WERI-Rb-1 (cell line): ENCODE measurements around the gene OR5H14.
"Not testable (repeated sequence)": the region's sequence is repeated elsewhere in the genome, so short reads cannot be mapped to it uniquely, and the experiment has no call there.

Experiments
- DNase-seq: peaks from one replicate; pipeline ENCODE4 v3.0.0-alpha.2; 2020
- H3K27ac ChIP-seq: fragments of 250-450 bp; sonication (Bioruptor Pico); 2 replicates; pipeline ENCODE4 v1.5.1; 2020; ENCODE audit warnings: mild to moderate bottlenecking, moderate library complexity
- H3K27me3 ChIP-seq: fragments of 250-450 bp; sonication (Bioruptor Pico); 2 replicates; pipeline ENCODE4 v1.5.1; 2021; ENCODE audit warnings: mild to moderate bottlenecking, low read depth, moderate library complexity; ENCODE audit not compliant: insufficient read depth, severe bottlenecking
- H3K36me3 ChIP-seq: fragments of 250-450 bp; sonication (Bioruptor Pico); 2 replicates; pipeline ENCODE4 v1.5.1; 2020; ENCODE audit warnings: mild to moderate bottlenecking, moderate library complexity
- H3K4me3 ChIP-seq: 2 replicates; pipeline ENCODE4 v1.5.1; 2011; ENCODE audit warnings: low read depth, mild to moderate bottlenecking, control low read depth, low read length
- H3K9me3 ChIP-seq: fragments of 250-450 bp; sonication (Bioruptor Pico); 2 replicates; pipeline ENCODE4 v1.5.1; 2021; ENCODE audit warnings: mild to moderate bottlenecking, moderate library complexity; ENCODE audit not compliant: severe bottlenecking
- CTCF ChIP-seq: IDR thresholded peaks from 2 replicates; pipeline ENCODE4 v1.5.1; 2011; ENCODE audit warnings: low read depth, mild to moderate bottlenecking, control low read depth, inconsistent platforms, low read length

OR5H14 gene

GRCh38 chr3:98185180-98185579, 37.9 kb downstream of the OR5H14 start:
- no peaks in the 10 kb centered on the region for H3K36me3 ChIP-seq
- no peak for TF ChIP-seq CTCF
- DNase-seq, result no peak
- H3K9me3 ChIP-seq, result no peaks in the 10 kb centered on the region
- H3K4me3 ChIP-seq, result no peak overlapping the region
- no peaks in the 10 kb centered on the region for H3K27me3 ChIP-seq
- no peak overlapping the region for H3K27ac ChIP-seq

- TF ChIP-seq CTCF, result no peak
- H3K36me3 ChIP-seq, result no peaks in the 10 kb centered on the region
- H3K4me3 ChIP-seq, result no peak overlapping the region
- H3K27ac ChIP-seq, result no peak overlapping the region
- DNase-seq, result no peak
- H3K9me3 ChIP-seq, result no peaks in the 10 kb centered on the region
- H3K27me3 ChIP-seq, result no peaks in the 10 kb centered on the region
These were observed 41.3 kb downstream of the OR5H14 start for GRCh38 chr3:98188545-98188944.

GRCh38 chr3:98190911-98191310, 43.6 kb downstream of the OR5H14 start:
- not testable (repeated sequence) for H3K36me3 ChIP-seq, H3K4me3 ChIP-seq, H3K27ac ChIP-seq, H3K27me3 ChIP-seq, H3K9me3 ChIP-seq, DNase-seq

- not testable (repeated sequence) for H3K27ac ChIP-seq, H3K9me3 ChIP-seq
These were observed 49.0 kb downstream of the OR5H14 start for GRCh38 chr3:98196293-98196692.

GRCh38 chr3:98199020-98199419, 51.7 kb downstream of the OR5H14 start:
- TF ChIP-seq CTCF, result no peak
- no peak for DNase-seq
- H3K4me3 ChIP-seq, result no peak overlapping the region

More at GRCh38 chr3:98196293-98196692, 49.0 kb downstream of the OR5H14 start:
- H3K27me3 ChIP-seq, H3K4me3 ChIP-seq, H3K36me3 ChIP-seq, DNase-seq: not testable (repeated sequence)

More at GRCh38 chr3:98199020-98199419, 51.7 kb downstream of the OR5H14 start:
- Histone ChIP-seq H3K27ac (no peak overlapping the region), H3K27me3 (no peaks in the 10 kb centered on the region), H3K36me3 (no peaks in the 10 kb centered on the region), H3K9me3 (no peaks in the 10 kb centered on the region)
